Endothelial cell of umbilical vein (primary cell): ENCODE measurements around the gene ARHGEF10L.

Experiments used
- EZH2 ChIP-seq: IDR thresholded peaks from 2 replicates; pipeline ENCODE4 v1.6.1; 2012; ENCODE audit warnings: borderline replicate concordance, low read depth, mild to moderate bottlenecking, moderate library complexity, low read length, inconsistent platforms; ENCODE audit not compliant: severe bottlenecking
- POLR2A ChIP-seq: IDR thresholded peaks from 2 replicates; pipeline ENCODE4 v1.6.1; 2012; ENCODE audit warnings: low read depth, mild to moderate bottlenecking, control low read depth, low read length

GRCh38 chr1:17671314-17671705 is 131.8 kb downstream of the ARHGEF10L start:
- no peak for TF ChIP-seq EZH2
- TF ChIP-seq POLR2A: no peak
